Jurkat, Clone E6-1 (cell line): ENCODE data around the gene ARIH2.

ENCODE experiments used
- DNase-seq: peaks from one replicate; pipeline ENCODE4 v3.0.0-alpha.2; 2011; ENCODE audit warnings: low read depth, low spot score
- H3K4me3 ChIP-seq: 2 replicates; pipeline ENCODE4 v1.5.1; 2011; ENCODE audit warnings: mild to moderate bottlenecking, low read length, control low read depth, moderate library complexity

ARIH2 gene

DNA sequence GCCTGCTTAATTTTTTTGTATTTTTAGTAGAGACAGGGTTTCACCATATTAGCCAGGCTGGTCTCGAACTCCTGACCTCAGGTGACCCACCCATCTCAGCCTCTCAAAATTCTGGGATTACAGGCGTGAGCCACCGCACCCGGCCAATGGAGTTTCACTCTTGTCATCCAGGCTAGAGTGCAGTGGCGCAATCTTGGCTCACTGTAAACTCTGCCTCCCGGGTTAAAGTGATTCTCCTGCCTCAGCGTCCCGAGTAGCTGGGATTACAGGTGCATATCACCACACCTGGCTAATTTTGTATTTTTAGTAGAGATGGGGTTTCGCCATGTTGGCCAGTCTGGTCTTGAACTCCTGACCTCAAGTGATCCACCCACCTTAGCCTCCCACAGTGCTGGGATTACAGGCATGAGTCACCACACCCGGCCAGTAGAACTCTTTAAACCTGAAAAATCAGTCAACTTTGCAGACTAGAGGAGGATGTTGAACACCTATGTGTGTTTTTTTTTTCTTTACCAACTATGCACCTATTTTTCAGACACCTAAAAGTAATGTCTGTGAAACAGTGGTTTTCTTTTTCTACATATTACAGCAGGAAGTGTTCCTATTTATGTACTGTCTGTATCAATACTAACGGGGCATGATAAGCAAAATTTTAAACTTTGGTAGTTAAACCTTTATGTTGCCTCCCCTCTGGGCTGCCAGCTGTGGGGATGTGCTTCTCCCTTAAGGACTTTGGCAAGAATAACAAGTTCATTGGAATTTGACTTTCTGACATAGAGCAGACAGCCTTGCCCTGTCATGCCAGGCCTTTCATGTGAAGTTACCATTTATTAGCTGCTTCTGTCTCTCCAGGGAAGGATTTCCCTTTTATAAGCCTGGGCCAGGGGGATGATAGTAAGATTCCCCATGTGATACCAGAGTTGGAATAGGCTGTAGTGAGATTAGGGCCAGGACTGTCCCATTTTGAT lies 8.1 kb downstream of the ARIH2 start:
- DNase-seq, result no peak
- no peak overlapping the region for H3K4me3 ChIP-seq

GRCh38 chr3:48927928-48928327 lies 9.3 kb downstream of the ARIH2 start:
- no peak overlapping the region for H3K4me3 ChIP-seq
- DNase-seq, result no peak

DNA sequence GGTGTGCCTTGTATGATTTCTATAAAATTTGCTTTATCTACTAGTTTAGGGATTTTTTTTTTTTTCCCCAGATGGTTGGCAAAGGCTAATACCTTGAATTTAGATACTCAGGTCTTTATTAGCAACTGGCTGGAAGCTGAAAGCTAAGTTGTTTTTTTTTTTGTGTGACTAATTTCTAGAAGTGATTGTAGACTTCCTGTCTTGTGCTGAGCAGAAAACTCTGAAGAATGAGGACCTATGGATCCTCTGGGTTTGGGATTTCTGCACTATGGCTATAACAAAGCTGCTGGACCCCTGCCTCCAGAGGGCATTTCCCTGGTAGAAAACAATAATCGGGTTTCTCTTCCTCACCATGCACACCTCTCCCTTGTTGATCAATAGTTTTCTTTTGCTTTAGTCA lies 10.0 kb downstream of the ARIH2 start:
- no peak for DNase-seq
- H3K4me3 ChIP-seq, result no peak overlapping the region

DNA sequence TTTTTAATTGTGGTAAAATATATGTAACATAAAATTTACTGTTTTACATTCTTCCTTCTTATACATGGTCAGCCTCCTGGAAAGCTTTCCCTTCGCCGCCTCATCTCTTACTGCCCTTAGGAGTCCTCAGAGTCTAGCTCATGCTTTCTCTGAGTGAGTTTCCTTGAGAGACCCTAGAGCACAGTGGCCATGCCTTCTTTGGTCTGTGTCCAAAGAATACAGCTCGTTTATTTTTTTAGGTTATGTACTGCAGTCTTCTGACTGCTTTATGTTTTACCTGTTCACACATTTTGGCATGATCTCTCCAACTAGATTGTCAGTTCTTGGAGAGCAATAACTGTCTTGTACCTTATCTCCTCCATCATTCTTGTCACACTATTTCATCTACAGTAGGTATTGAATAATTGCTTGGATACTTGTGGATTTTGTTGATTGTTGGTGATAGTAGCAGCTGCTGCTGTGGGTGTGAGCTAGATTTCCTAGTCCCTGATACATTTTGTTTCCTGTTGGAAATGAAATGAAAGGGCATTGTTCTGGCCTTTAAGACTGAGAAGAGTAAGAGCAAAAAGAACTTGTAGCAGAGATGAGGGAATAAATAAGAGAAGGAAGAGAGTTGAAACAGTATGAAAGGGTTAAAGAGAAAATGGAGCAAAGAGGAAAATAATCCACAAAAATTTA lies 10.9 kb downstream of the ARIH2 start:
- no peak overlapping the region for H3K4me3 ChIP-seq
- no peak for DNase-seq

DNA sequence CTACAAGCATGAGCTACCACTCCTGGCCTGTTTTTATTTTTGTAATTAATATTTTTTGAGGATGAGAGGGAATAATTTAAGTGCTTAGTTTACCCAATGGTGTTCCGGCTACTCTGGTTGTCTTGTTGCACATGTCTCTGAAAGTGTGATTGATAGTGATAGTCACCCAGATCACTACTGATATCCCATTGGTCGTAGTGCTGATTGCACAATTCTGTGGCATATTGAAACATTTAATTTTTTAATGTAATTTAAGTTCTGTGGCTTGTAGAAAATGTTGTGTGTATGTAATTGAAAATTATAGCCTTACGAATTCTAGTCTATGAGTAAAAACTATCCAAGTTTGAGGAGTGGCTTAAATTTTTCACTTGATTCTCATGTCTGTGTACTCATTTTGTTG lies 11.9 kb downstream of the ARIH2 start:
- no peak overlapping the region for H3K4me3 ChIP-seq
- no peak for DNase-seq

DNA sequence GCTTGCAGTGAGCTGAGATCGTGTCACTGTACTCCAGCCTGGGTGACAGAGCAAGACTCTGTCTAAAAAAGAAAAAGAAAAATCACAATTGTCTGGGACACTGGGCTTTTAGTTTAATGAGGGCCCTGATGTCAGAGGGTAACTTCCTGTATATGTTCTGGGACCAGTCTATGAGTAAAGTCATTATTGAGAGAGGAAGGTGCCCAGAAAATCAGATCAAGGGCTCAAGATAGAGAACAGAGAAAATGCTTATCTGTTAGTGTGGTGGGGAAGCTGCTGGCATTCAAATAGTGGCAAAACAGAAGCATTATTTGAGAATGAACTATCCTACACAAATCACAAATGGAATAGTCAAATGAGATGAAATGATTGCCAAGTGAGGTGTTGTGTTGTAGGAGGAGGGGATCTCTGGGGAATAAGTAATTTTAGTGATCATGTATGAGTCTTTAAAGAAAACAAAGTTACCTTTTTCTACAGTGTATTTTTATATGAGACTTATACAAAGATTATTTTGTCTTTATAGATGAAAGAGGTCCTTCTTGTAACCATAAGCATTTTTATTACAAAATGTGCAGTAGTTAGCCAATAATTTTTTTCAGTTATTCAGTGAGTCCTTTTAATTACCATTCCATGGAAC lies 13.4 kb downstream of the ARIH2 start:
- DNase-seq, result no peak

GRCh38 chr3:48934333-48934991 lies 15.8 kb downstream of the ARIH2 start:
- no peak for DNase-seq
- H3K4me3 ChIP-seq, result no peak overlapping the region

More for the DNA sequence above, 13.4 kb downstream of the ARIH2 start:
- H3K4me3 ChIP-seq, result no peak overlapping the region

DNA sequence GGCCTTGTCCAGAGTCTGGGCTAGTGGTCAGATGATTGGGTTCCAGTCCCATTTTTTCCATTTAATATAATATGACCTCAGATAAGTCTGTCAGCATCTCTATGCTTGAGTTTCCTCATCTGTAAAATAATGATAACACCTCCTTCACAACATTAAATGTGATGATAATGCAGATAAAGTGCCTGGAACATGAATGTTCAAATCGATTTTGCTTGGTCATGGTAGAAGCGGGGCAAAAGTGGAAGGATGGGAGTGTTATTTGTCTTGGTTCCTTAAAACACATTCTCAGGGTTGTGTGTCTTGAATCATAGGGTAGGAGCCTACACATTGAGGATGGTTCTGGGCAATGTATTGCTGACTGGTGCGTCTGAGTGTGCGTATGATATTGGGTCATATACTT lies 16.9 kb downstream of the ARIH2 start:
- no peak overlapping the region for H3K4me3 ChIP-seq
- DNase-seq, result no peak

DNA sequence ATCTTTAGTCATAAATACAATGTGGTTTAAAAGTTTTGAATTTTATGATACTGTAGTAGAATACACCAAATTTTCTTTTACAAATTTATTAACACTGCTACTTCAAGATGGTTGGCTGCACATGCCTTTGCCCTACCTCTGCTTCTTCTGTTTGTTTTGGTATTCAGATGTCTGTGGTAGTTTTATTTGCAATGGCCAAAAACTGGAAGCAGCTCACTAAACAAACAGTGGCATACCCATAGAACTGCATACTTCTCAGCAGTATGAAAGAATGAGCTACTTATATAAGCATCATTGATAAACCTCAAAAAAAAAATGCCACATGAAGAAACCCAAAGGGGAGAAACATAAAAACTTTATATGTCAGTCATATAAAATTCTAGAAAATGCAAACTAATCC lies 19.5 kb downstream of the ARIH2 start:
- H3K4me3 ChIP-seq, result no peak overlapping the region
- no peak for DNase-seq

- DNase-seq, result no peak
- no peak overlapping the region for H3K4me3 ChIP-seq
Observed at GRCh38 chr3:48938689-48939088, 20.0 kb downstream of the ARIH2 start.

- no peak overlapping the region for H3K4me3 ChIP-seq
- DNase-seq, result no peak
Observed at GRCh38 chr3:48945432-48945831, 26.8 kb downstream of the ARIH2 start.

DNA sequence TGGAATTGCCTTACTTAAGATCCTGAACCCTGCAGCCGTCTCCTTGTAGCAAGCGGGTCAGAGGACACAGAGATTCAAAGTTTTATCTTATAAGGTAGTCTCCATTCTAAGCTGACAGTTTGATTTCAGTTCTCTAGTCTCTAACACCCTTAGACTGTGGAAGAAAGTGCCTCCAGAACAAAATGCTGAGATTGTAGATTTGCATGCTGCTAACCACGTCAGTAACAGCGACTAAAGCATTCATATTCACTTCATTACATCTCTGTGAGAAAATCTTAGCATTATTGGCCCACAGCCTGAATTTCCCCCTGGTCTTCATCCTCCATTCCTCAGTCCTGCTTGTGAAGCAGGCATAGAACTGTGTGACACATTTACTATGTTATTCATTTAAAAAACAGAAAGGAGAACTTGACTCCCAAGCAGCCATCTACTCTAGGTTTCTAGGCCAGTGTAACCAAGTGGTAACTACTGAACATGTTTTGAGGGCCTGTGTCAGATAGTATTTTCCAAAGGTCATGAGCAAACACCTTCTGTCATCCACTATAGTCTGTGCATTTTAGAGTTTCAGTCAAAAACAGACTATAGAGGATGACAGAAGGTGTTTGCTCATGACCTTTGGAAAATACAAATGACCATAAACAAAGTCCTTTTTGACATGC lies 27.4 kb downstream of the ARIH2 start:
- DNase-seq, result no peak
- no peak overlapping the region for H3K4me3 ChIP-seq

DNA sequence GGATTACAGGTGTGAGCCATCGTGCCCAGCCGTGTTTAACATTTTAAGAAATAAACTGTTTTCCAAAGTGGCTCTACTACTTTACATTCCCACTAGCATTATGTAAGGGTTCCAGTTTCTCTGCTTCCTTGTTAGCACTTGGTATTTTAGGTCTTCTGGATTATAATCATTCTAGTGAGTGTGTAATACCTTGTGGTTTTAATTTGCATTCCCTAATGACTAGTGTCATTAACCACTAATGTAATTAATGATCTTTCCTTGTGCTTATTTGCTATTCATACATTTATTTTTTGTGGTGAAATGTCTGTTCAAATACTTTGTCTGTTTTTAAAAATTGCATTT lies 30.7 kb downstream of the ARIH2 start:
- no peak for DNase-seq
- H3K4me3 ChIP-seq, result no peak overlapping the region

DNA sequence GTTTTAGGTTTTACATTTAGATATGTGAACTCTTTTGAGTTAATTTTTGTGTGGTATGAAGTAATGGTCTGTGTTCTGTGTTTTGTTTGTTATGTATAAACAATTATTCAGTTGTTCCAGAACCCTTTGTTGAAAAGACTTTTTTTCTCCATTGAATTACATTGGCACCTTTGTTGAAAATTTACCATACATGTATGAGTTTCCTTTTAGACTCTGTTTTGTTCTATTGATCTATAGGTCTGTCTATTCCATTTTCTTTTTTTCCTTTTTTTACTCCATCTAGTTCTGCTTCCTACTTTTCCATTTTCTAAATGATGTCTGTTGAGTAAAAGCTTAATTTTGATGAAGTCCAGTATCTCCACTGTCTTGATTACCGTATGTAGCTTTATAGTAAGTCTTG lies 31.4 kb downstream of the ARIH2 start:
- DNase-seq, result no peak
- no peak overlapping the region for H3K4me3 ChIP-seq

- no peak for DNase-seq
- no peak overlapping the region for H3K4me3 ChIP-seq
Observed at GRCh38 chr3:48951764-48952163, 33.1 kb downstream of the ARIH2 start.

- no peak overlapping the region for H3K4me3 ChIP-seq
- no peak for DNase-seq
Observed at GRCh38 chr3:48952510-48953118, 34.0 kb downstream of the ARIH2 start.

- DNase-seq, result no peak
- H3K4me3 ChIP-seq, result no peak overlapping the region
Observed at GRCh38 chr3:48957006-48957705, 38.5 kb downstream of the ARIH2 start.

DNA sequence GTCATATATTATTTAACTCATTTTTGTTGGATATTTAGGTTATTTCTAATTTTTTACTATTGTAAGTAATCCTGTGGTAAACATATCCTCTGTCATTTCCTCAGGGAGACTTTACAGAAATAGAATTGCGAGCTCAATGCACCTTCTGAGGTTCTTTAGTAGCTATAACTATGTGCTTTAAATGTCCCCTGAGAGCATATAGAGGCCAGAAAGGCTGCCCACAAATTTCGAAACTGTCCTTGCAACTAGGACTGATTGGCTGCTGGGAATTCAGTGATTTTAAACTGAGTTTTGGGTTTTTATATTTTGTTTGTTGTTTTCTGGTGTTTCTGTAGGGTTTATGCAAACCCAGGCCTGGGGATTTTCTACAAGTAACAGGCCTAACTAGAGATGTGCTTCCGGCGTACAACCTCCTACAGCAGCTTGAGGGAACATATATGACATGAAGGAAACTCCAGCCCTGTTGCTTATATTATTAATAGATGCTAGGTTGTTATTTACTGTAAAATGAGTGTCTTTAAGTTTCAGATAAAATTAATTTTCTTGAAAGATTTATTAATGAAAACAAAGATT lies 42.3 kb downstream of the ARIH2 start:
- DNase-seq, result no peak
- no peak overlapping the region for H3K4me3 ChIP-seq
